GM20000 (cell line): ENCODE results near the gene CLIC1.

Source experiments
- DNase-seq: peaks from one replicate; pipeline ENCODE4 v3.0.0; 2012; ENCODE audit warnings: low spot score
- CTCF ChIP-seq: IDR thresholded peaks from 2 replicates; pipeline ENCODE4 v1.5.1; 2012; ENCODE audit warnings: mild to moderate bottlenecking, control low read depth; ENCODE audit errors: extremely low read depth, missing control alignments

CLIC1 gene

GRCh38 chr6:31736021-31736767 lies at the start of gene CLIC1:
Gene CLIC1, minus strand, starts transcription at chr6:31736530. Its CDS starts 230 bp downstream, at chr6:31736300.
- DNase-seq: peak; percentile 84
- no peak for TF ChIP-seq CTCF

GRCh38 chr6:31785475-31785874 lies 49.1 kb upstream of the CLIC1 start:
- DNase-seq: no peak

GRCh38 chr6:31784098-31784925 lies 48.0 kb upstream of the CLIC1 start:
- no peak for DNase-seq

More at GRCh38 chr6:31785475-31785874, 49.1 kb upstream of the CLIC1 start:
- no peak for TF ChIP-seq CTCF

GRCh38 chr6:31782126-31782855 lies 46.0 kb upstream of the CLIC1 start:
- no peak for DNase-seq
- no peak for TF ChIP-seq CTCF

More at GRCh38 chr6:31784098-31784925, 48.0 kb upstream of the CLIC1 start:
- no peak for TF ChIP-seq CTCF

- TF ChIP-seq CTCF: no peak
- DNase-seq: no peak
Measured at GRCh38 chr6:31781244-31782125, 45.2 kb upstream of the CLIC1 start.

- no peak for DNase-seq
- TF ChIP-seq CTCF: no peak
Measured at GRCh38 chr6:31780507-31781243, 44.3 kb upstream of the CLIC1 start.
